Stimulated activated CD4-positive, alpha-beta T cell treated with anti-CD3 and anti-CD28 coated beads, Interleukin-1b, Interleukin-23, amount 100 ng/mL, for 24 hours (primary cell): ENCODE results near the gene NALCN.
"Not testable (repeated sequence)": the region's sequence is repeated elsewhere in the genome, so short reads cannot be mapped to it uniquely, and the experiment has no call there.

Experiments
- DNase-seq, 4 experiments: peaks; one replicate each; pipeline ENCODE4 v3.0.0-alpha.2; 2020; ENCODE audit warnings: low read depth in 4 of 4, low spot score in 1 of 4

NALCN gene

DNA sequence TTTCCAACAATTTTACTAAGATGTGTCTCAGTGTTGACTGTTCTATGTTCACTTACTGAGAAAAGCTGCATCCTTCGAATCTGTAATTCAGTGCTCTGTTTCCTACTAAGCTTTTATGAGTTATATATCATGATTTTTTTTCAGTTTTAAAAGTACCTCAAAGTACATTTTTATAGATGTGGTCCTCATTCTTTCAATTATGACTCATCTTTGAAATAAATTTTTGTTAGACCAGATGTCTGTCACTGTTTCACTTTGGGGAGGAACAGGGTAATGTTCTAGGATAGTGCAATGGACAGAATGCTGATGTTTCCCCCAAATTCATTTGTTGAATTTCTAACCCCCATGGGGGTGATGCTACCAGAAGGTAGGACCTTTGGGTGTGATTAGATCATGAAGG lies 74.8 kb downstream of the NALCN start:
- no peak for DNase-seq

DNA sequence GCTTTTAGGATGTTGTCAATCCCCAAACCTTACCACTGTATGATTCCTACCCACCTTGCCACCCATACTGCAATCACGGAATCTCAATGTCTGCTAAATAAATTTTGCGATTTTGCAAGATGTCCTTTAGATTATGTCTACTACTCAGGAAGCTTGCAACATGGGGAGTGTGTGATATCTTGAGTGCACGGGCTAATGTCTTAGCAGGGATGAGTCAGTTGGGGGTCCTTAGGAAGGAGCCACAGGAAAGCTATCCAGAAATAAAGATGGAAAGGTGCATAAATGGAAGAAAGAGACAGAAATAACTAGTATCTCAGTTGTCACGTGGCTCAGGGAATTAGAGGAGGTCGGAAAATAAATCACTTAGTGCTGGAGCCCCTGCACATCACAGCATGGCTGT lies 77.1 kb downstream of the NALCN start:
- DNase-seq = no peak

DNA sequence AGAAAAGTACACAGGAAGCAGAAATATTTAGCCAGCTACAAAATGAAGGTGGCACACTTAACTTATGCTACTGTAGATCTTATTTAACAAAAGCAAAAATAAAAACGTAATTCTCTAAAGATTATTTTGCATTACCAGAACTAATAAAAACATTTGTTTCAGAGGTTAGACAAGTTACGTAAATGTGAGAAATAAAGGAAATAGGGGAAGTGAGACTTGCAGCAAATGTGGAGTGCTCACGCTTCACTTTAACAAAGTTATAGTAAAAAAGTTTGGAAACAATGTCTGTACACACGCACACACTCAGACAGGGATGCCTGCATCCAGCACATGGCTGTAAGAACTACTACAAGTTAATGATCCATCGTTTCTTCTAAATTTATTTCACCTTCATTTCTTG lies 83.7 kb downstream of the NALCN start:
- DNase-seq = no peak

DNA sequence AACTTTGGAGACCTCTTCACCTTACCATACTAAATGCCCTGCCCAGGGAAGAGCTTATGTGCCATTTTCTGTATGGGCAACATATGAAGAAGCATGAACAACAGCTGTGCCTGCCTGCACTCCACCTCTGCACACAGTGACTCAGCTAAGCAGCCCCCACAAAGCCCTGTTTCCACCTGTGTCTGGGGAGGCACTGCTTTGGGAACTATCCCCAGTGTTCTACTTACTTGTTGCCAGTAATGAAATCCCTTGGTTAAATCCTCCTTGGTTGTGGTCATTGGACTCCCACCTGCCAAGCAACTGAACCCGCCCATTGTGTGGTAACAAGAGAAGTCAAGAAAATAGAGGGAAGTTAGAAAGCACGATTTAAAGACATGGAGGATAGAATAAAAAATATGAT lies 84.6 kb downstream of the NALCN start:
- DNase-seq = no peak

DNA sequence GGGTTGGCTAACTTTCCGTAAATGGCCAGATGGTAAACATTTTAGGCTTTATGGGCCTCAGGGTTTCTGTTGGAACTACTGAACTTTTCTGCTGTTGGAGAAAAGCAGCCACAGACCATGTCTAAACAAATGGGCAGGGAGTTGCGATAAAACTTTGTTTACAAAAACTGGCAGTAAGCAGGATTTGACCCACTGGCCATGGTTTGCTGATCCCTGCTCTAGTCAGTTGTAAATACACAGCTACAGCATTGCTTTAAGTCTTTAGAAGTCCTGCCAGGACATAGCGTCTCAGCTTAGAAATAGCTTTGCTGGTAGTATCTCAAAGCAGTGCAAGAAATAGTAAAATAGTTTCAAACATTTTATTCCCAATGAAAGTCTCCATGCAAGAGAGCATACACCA lies 88.4 kb downstream of the NALCN start:
- DNase-seq = no peak

DNA sequence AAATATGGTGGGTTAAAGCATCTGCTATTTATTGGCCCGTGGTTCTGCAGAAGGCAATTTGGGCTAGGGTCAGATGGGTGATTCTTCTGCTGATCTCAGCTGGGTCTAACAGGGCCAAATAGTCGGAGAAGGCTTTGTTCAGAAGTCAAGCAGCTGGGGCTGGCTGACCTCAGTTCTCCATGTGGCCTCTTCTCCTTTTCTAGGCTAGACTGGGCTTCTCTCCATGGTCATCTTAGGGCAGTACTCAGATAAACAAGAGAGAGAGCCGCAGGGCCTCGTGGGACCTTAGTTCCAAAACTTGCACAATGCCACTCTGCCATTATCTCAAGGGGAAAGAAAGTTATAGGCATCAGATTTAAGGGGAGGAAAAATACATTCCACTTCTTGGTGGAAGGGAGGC lies 89.6 kb downstream of the NALCN start:
- no peak for DNase-seq

DNA sequence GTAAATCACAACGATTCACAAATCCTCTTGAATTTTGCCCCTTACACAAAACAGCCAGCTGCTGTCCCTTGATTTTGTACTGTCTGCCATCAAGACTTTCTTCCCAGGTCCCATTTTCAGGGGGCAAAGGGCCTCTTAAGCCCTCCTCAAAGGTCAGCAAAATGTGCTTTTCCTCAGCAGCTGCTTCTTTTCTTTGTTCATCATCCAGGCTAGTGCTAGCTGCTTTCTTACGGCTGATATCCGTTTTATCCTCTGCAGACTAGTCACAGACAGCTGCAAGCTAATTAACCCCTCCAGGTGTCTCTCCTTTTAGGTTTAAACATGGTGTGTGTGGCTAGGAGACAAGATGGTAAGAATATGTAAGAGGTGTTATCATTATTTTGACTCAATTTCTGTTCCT lies 90.9 kb downstream of the NALCN start:
- no peak for DNase-seq

DNA sequence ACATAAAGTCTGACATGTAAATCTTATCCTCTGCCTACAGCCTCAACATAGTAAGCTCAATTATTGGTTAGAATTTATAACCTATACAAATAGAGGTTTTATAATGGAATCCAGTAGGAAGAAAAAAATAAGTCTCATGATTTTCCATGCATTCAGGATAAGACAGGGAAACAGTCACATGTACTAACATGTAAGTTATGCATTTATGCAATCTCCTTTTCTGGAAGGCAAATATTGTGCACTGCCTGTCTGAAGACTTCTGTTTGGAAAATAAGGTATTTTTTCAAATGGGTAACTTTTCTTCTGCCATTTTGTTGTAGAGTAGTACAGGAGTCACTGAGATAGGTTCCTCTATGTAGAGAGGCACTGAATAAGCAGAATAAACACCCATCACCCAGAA lies 92.7 kb downstream of the NALCN start:
- no peak for DNase-seq

DNA sequence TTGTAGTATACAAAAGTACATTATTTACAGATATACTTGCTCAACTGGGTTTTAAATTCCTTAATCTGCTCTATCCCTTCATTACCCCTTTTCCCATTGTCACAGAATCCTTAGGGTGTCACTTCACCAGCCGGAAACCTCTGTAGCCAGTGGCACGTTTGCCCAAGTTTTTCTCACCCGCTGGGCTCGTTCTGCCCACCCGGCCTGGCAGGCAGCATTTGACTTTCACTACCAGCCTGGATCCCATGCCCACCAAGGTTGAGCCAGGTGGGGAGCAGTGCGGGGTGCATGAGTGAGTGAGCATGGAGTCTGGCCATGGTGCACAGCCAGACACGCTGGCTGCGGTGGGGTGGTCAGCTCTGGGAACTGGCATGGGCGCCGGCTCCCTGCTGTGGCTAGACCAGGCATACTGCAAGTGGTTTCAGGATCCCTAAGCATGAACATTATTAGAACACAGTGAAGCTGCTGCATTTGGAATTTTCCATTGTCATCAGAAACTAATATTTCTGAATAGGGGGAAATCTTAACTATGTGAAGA lies 98.3 kb downstream of the NALCN start:
- DNase-seq = no peak

DNA sequence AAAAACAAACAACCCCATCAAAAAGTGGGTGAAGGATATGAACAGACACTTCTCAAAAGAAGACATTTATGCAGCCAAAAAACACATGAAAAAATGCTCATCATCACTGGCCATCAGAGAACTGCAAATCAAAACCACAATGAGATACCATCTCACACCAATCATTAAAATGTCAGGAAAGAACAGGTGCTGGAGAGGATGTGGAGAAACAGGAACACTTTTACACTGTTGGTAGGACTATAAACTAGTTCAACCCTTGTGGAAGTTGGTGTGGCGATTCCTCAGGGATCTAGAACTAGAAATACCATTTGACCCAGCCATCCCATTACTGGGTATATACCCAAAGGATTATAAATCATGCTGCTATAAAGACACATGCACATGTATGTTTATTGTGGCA lies 102.8 kb downstream of the NALCN start:
- DNase-seq = not testable (repeated sequence)

DNA sequence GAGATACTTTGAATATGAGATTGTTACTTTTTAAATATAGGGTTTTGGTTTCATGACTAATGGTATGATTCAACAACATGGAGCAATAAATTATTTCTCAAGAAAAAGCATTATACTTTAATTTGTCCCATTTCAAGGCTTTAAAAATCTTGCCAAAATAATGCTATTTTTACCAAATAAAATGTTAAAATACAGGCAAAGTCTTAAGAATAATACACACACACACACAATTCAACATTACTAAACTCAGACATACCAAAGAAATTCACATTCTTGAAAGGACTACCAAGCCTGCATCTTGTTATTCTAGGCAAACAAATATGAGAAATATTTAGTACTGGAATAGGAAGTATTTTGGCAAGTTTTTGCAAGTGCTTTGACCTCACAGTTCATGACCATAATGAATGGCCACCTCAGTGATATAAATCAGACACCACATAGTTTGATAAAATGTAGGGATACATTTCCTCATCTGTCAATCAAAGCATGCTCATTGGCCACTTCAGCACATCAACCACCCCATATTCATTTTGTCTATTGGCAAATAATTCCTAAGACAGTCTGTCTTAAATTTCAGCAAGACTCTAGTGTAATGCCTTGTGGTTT lies 107.2 kb downstream of the NALCN start:
- DNase-seq = no peak

DNA sequence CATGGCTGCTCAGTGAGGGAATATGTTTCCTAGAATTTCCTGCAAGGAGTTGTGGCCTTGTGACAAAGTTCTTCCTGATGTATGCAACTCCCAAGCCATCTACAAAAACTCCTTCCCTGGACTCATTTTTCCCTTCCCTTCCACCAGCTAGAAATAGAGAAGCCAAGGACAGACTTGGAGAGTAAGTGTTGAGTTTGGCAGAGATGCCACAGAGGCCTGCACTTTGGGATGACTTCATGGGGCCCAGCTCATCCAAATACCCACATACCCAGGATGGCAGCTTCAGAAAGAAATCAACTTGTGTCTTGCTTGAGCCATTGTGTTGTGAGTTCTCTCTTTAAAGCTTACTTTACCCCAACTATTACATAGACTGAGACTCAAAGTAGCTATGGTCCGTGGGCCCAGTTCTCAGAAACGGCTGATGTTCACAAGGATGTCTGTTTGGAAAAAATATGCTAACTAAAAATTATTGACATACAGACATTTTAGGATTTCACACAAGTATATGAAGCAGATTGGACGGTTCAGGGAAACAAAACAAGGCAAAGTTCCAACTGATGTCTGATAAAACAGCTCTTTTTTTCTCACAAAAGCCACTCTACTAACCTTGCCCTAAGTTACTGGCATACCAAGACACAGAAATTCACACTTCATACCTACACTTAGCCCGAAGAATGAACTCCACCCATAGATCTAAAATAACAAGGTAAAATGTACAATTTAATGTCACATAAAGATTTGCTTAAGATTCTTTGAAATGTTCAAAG lies 107.9 kb downstream of the NALCN start:
- no peak for DNase-seq

DNA sequence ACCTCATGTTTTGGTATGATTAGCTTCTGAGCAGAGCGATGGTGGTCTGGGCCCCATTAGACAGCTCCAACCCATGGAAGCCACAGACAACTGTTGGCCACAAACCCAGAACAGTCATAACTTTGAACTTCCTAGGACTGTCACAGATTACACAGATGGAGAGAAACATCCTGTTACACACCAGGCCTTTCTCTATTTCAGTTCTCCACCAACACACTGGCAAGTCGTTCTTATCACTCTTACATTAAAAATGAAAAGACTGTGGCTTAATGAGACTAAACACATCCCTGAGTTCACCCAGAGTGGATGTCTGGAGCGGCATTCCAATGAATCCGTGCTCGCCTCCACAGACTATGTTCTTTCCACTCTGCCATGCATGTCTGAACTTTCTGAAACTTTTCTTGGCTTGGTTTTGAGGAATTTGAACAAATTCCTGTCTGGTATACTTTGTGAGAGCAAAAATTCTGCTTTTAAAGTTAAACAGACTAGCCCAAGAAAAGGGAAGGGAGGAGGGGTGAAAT lies 109.1 kb downstream of the NALCN start:
- no peak for DNase-seq

DNA sequence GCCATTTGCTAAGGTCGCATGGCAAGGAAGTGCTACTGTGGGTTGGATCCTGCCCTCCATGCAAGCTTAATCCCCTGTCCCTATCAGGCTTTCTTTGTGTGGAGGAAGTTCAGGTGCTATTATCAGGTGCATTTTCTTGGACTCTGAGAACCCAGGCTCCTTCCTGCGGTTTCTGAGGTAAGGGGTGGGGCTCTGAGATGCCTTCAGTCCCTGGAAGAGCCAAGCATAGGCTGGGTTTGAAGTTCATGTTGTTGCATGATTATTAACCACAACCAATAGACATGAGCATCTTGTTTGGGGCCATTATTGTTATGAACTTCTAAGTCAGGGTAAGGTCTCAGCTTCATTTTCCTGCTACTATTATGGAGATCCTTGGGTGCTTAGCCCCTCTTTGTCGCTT lies 109.5 kb downstream of the NALCN start:
- no peak for DNase-seq

DNA sequence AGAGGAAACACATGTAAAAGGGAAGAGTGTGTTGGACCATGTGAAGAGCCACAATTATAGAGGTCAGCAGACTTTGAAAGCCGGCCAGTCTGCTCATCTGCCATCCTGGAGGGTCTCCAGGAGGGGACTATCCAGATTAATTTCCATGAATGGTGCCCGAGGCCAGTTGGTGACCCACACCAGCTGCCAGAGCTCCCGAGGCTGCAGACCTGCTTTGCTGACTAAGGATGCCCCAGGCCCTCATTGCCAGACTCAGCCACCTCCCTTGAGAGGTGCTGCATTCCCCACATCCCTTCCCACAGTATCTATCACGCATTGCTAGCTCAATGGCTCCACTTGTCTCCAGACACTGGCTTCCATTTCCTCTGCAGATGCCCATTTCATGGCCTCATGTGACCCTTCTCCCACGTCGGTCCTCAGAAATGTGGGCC lies 110.3 kb downstream of the NALCN start:
- no peak for DNase-seq

DNA sequence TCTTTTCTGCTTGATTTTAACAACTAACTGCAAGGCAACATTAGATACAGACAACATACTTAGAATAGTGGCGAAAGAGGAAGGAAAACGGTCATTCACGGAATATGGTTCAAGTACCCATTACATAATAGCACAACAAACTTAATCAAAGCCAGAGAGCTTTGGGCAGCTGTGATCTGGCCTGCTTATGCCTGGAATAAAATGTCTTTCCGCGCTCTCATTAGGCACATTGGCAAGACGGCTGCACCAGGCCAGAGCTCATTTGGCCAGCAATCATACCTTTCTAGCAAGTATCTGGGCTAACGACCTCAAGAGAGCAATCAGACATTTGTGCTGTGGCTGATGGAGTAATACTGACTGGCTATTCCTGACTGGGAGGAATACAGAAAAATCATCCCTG lies 112.8 kb downstream of the NALCN start:
- DNase-seq = no peak

DNA sequence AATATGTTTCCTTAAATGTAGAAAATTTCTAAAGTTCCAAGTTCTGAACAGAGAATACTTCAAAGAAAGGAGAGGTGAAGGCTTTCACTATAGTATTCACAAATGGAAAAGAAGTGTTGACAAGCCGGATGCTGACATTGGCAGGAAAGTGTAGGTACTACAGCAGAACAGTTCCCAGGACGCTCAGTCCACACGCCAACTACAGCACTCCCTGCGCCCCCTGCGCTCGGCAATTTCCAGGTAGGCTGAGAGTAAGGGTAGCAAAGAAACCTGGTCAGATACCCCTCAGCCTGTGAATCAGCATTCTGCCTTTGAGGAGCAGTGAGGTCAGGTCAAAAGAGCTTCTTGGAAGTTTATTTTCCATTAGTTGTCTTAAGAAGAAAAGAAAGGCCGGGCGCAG lies 115.3 kb downstream of the NALCN start:
- DNase-seq = no peak

DNA sequence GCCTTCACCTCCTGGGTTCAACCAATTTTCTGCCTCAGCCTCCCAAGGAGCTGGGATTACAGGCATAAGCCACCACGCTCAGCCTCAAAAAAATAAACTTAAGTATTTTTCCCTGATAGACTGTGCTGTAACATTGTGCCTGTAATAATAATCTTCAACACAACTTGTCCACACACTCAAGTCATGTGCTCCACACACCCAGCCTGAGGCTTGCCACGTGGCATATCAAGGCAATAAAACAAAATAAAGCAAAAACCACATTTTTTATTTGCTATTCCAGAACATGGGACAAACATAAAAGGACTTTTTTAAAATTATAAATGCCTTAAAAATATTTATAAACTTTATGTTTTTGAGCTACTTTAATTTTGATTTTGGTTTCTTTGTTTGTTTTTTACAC lies 115.8 kb downstream of the NALCN start:
- DNase-seq = no peak

DNA sequence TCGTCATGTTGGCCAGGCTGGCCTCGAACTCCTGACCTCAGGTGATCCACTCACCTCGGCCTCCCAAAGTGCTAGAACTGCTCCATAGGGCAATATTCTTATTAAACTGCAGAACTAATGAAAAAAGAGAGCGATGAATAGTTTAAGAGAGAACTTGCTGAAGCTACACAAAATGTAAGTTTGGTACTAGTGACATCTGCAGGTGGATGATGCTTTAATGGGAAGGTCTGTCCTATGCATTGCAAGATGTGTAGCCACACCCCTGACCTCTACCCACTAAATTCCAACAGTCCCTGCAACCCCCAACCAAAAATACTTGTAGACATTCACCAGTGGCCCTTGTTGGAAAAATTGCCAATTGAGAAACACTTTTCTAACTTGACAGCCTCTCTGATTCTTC lies 117.8 kb downstream of the NALCN start:
- DNase-seq = no peak

DNA sequence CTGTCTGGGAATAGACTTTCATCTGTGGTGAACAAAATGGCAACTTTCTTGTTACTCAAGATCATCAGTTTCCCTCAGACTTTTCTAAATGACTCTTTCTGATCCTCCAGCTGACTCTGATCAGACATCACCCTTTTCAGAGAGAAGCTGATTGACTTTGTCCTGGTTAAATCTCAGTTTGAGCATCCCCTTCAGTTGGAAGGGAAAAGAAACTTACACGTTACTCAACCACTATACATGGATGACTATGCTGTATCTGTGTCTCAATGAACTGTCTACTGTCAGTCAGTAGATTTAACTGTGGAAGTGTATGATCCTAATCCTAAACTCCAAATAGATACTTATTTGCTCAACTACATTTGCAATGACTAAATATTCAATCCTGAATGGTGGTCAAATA lies 118.5 kb downstream of the NALCN start:
- no peak for DNase-seq

DNA sequence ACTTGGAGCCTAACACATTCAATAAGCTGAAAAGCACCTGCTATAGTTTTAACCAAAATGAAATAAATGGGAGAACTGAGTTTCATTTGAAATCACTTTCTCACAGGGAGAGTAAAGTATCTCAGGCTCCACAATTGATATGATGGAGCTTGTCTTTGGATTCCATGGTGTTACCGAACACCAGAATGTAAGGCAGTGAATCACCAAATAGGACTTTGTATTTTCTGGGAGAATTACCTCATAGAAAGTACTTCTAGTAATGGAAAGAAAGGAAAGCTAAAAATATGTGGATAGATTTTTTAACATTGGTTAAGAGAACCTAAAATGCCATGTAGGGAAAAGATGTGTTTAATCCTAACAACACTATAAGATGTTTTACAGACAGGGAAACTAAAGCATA lies 123.6 kb downstream of the NALCN start:
- DNase-seq = no peak

DNA sequence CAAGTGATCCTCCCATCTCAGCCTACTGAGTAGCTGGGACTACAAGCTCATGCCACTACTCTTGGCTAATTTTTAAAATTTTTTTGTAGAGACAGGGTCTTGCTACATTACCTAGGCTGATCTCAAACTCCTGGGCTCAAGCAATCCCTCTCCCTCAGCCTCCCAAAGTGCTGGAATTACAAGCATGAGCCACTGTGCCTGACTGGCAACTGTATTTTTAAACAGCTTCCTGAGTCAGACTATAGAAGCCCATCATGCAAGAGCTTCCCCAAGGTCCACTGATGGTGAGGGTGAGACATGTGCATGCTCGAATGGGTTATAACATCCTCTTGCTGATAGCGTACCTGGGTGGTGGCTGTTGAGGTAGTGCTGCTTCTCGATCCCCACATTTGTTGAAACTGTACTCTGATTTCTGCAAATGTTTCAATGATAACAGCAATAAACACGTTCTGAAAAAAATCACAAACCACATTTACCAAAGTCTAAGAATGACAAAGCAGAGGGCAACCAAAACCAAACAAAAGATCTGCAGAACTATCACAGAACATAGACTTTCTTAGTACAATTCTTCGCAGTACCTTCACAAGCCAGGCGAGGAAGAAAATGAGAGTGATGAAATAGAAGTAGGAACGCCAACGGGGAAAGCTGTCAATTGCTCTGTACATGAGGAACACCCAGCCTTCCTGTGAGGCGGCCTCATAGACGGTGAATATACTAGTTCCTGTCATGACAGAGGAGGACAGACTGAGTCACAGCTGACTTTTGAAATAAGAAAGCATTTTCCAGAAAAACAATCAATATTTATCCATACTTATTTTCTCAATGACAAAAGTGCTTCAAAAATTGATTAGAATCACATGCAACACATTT lies 124.4 kb downstream of the NALCN start:
- DNase-seq = no peak
